Measurements from ENCODE around the gene SHANK3. TPM values are rescaled to one million over a fixed set of nuclear protein-coding genes. Genes with fewer than 3 reads are reported as not detected.

The SHANK3 gene
- total RNA-seq, 6 experiments from 2014 or later: 9.7 to 16.0 (median 14.8) TPM

DNA sequence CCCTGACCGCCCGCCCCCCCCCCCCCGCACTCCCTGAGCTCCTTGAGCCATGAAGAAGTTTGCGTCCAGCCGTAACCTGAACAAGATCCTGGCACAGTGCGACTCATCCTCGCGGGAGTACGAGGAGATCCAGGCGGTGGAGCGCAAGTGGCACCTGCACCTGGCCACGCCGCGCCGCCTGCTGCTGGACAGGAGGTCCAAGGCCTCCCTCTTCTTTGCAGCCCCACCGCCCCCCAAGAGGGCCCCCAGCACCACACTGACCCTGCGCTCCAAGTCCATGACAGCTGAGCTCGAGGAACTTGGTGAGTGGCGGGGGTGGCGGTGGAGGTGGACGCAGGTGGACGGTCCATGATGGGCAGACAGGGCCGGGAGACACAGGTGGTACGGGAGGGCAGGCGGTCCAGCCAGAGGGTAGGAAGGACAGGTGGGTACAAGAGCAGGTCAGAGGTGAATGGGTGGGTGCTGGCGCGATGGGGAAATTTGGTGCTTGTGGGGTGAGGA is 33.3 kb downstream of the SHANK3 start:
- Histone ChIP-seq H3K27ac (no peak overlapping the region), H3K4me1 (peaks cover 0 to 30% (median 7%) of the 10 kb centered on the region in 4 donors), H3K9me3 (no peaks in the 10 kb centered on the region), H3K27me3 (no peaks in the 10 kb centered on the region), H3K36me3 (peaks cover 0 to 17% (median 2%) of the 10 kb centered on the region in 4 donors), H3K4me3 (no peak overlapping the region)
- intact Hi-C loops (cut with DNase I): no loop called here
- ATAC-seq (no peak), DNase-seq (peak; percentile 28 to 54 (median 45))
- WGBS (ENCODE audit: insufficient coverage, low coverage, low lambda C conversion rate, missing lambda C conversion rate): 93% methylated on average over 10 of the region's 27 CpGs
- TF ChIP-seq POLR2A (IDR thresholded peaks at IDR 0.05): no peak
- TF ChIP-seq, protein P1, sequence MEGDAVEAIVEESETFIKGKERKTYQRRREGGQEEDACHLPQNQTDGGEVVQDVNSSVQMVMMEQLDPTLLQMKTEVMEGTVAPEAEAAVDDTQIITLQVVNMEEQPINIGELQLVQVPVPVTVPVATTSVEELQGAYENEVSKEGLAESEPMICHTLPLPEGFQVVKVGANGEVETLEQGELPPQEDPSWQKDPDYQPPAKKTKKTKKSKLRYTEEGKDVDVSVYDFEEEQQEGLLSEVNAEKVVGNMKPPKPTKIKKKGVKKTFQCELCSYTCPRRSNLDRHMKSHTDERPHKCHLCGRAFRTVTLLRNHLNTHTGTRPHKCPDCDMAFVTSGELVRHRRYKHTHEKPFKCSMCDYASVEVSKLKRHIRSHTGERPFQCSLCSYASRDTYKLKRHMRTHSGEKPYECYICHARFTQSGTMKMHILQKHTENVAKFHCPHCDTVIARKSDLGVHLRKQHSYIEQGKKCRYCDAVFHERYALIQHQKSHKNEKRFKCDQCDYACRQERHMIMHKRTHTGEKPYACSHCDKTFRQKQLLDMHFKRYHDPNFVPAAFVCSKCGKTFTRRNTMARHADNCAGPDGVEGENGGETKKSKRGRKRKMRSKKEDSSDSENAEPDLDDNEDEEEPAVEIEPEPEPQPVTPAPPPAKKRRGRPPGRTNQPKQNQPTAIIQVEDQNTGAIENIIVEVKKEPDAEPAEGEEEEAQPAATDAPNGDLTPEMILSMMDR (IDR thresholded peaks at IDR 0.05): no peak

DNA sequence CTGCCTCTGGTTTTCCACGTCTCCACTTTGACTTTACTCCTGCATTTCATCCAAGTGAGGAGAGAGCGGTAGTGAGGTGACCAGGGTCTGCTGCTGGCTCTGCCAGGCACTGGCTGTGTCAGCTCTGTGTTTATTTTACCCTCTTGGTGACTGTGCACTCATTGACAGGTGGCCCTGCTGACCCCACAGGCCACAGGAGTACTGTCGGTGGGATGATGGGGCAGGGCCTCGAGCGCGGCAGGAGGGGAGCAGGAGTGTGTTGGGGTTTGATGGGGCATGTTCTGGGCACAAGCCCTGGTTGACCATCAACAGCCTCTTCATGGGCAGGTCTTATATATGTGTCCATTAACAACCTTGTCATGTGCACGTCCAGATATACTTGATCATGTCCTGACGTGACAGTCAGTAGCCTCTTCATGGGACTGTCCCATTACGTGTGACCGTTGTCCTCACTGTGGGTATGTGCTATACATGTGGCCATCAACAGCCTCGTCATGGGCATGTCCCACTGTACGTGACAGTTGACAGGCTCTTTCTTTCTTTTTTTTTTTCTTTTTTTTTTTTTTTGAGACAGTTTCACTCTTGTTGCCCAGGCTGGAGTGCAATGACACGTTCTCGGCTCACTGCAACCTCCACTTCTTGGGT is 34.0 kb downstream of the SHANK3 start:
- intact Hi-C loops (cut with DNase I): no loop called here
- H3K4me1 ChIP-seq: peaks cover 0 to 23% (median 4%) of the 10 kb centered on the region in 4 donors
- peaks cover 0 to 17% (median 2%) of the 10 kb centered on the region in 4 donors for H3K36me3 ChIP-seq
- no peak overlapping the region for H3K27ac ChIP-seq
- TF ChIP-seq, protein P1 (IDR thresholded peaks at IDR 0.05): no peak
- TF ChIP-seq POLR2A (IDR thresholded peaks at IDR 0.05): no peak
- H3K27me3 ChIP-seq: no peaks in the 10 kb centered on the region
- H3K4me3 ChIP-seq: no peak overlapping the region
- H3K9me3 ChIP-seq: no peaks in the 10 kb centered on the region
- ATAC-seq: no peak
- DNase-seq: peak; percentile 19 to 31 (median 27)
- WGBS (ENCODE audit: insufficient coverage, low coverage, low lambda C conversion rate, missing lambda C conversion rate): 83% methylated on average over 6 of the region's 14 CpGs

DNA sequence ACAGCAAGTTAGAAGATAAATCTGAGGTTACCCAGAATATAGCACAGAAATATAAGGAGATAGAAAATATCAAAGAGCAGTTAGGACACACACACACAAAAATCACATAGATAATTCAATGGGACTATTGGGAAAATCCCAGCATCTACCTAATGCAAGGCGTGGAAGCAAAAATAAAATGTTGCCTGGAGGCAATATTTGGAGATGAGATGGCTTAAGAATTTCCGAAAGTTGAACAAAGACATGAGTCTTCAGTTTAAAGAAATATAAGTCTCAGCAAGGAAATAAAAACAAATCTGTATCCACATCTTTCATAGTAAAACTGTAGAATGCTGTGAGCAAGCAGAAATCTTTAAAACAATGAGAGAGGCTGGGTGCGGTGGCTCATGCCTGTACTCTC is 35.9 kb downstream of the SHANK3 start:
- ATAC-seq (no peak), DNase-seq (no peak)
- no peak overlapping the region for H3K27ac ChIP-seq
- no peaks in the 10 kb centered on the region for H3K27me3 ChIP-seq
- intact Hi-C loops (cut with DNase I): no loop called here
- no peaks in the 10 kb centered on the region for H3K9me3 ChIP-seq
- no peak for TF ChIP-seq POLR2A (IDR thresholded peaks at IDR 0.05)
- TF ChIP-seq, protein P1 (IDR thresholded peaks at IDR 0.05): no peak
- no peak overlapping the region for H3K4me3 ChIP-seq
- peaks cover 0 to 17% (median 2%) of the 10 kb centered on the region in 4 donors for H3K36me3 ChIP-seq
- WGBS (ENCODE audit: insufficient coverage, low coverage, low lambda C conversion rate, missing lambda C conversion rate): 93% methylated on average over 3 of the region's 3 CpGs
- peaks cover 0 to 12% (median 0%) of the 10 kb centered on the region in 4 donors for H3K4me1 ChIP-seq

DNA sequence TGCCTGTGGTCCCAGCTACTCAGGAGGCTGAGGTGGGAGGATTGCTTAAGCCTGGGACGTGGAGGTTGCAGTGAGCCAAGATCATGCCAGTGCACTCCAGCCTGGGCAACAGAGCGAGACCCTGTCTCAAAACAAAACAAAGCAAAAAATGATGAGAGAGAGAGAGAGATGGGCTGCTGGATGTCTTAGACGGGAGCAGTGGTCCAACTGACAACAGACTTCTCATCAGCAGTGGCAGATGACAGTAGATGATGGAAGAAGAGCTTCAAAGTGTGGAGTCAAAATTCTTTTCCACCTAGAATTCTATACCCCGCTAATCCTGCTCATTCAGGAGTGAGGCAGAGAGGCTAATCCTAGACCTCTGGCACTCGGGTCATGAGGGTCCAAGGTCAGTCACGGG is 36.4 kb downstream of the SHANK3 start:
- no peak for TF ChIP-seq POLR2A (IDR thresholded peaks at IDR 0.05)
- TF ChIP-seq, protein P1 (IDR thresholded peaks at IDR 0.05): no peak
- ATAC-seq (no peak), DNase-seq (peak in 1 of 3 donors; percentile 3)
- H3K27ac ChIP-seq: no peak overlapping the region
- intact Hi-C loops (cut with DNase I): no loop called here
- no peaks in the 10 kb centered on the region for H3K9me3 ChIP-seq
- H3K4me3 ChIP-seq: no peak overlapping the region
- 52% methylated on average over 4 of the region's 6 CpGs for WGBS (ENCODE audit: insufficient coverage, low coverage, low lambda C conversion rate, missing lambda C conversion rate)
- peaks cover 0 to 17% (median 2%) of the 10 kb centered on the region in 4 donors for H3K36me3 ChIP-seq
- no peaks in the 10 kb centered on the region for H3K27me3 ChIP-seq
- peaks cover 0 to 8% (median 0%) of the 10 kb centered on the region in 4 donors for H3K4me1 ChIP-seq
